Brain microvascular endothelial cell (primary cell): ENCODE results near the gene SNX4.

Source experiments
- DNase-seq: peaks from one replicate; pipeline ENCODE4 v3.0.0-alpha.2; 2020
- H3K27ac ChIP-seq: fragments of 250-450 bp; sonication (Bioruptor Pico); 2 replicates; pipeline ENCODE4 v1.5.1; 2020; ENCODE audit warnings: mild to moderate bottlenecking, moderate library complexity
- H3K27me3 ChIP-seq: fragments of 250-450 bp; sonication (Bioruptor Pico); replicated peaks from 2 replicates; pipeline ENCODE4 v1.5.1; 2020; ENCODE audit warnings: mild to moderate bottlenecking
- H3K36me3 ChIP-seq: fragments of 250-450 bp; sonication (Bioruptor Pico); replicated peaks from 2 replicates; pipeline ENCODE4 v1.5.1; 2020; ENCODE audit warnings: mild to moderate bottlenecking
- H3K4me3 ChIP-seq: 2 replicates; pipeline ENCODE4 v1.5.1; 2011; ENCODE audit warnings: low read depth, mild to moderate bottlenecking, control low read depth, low read length, moderate library complexity
- CTCF ChIP-seq: IDR thresholded peaks from 2 replicates; pipeline ENCODE4 v1.5.1; 2011; ENCODE audit warnings: low read depth, mild to moderate bottlenecking, moderate library complexity, low read length, control low read depth, inconsistent platforms; ENCODE audit errors: missing control alignments
- in situ Hi-C: cut with HindIII; loops from 2 replicates; pipeline ENCODE4 v1.10.0; 2017; ENCODE audit warnings: low sequenced_read_pairs, low pct_ligation_motif_present

SNX4 gene

GRCh38 chr3:125515421-125515820 is 4.6 kb downstream of the SNX4 start:
- H3K36me3 ChIP-seq: peaks cover 2% of the 10 kb centered on the region
- no peak for TF ChIP-seq CTCF
- DNase-seq: no peak
- no peaks in the 10 kb centered on the region for H3K27me3 ChIP-seq
- no peak overlapping the region for H3K4me3 ChIP-seq
- in situ Hi-C loops: no loop called here
- H3K27ac ChIP-seq: no peak overlapping the region

- no peak for DNase-seq
- TF ChIP-seq CTCF: no peak
- H3K27me3 ChIP-seq: no peaks in the 10 kb centered on the region
- H3K4me3 ChIP-seq: no peak overlapping the region
- in situ Hi-C loops: no loop called here
- H3K36me3 ChIP-seq: peaks cover 2% of the 10 kb centered on the region
- no peak overlapping the region for H3K27ac ChIP-seq
Measured at GRCh38 chr3:125513490-125514115, 6.4 kb downstream of the SNX4 start.

- no peak for TF ChIP-seq CTCF
Measured at GRCh38 chr3:125512135-125512920, 7.7 kb downstream of the SNX4 start.

GRCh38 chr3:125511420-125512118 is 8.4 kb downstream of the SNX4 start:
- in situ Hi-C loops: no loop called here
- TF ChIP-seq CTCF: no peak
- Histone ChIP-seq H3K27ac (peak overlapping the region; percentile 62), H3K27me3 (no peaks in the 10 kb centered on the region), H3K4me3 (no peak overlapping the region), H3K36me3 (peaks cover 2% of the 10 kb centered on the region)
- no peak for DNase-seq

More at GRCh38 chr3:125512135-125512920, 7.7 kb downstream of the SNX4 start:
- in situ Hi-C loops: no loop called here
- Histone ChIP-seq H3K4me3 (no peak overlapping the region), H3K27ac (peak overlapping the region; percentile 62), H3K36me3 (peaks cover 2% of the 10 kb centered on the region), H3K27me3 (no peaks in the 10 kb centered on the region)
- peak; percentile 88 for DNase-seq

- no peak for TF ChIP-seq CTCF
- in situ Hi-C loops: no loop called here
- no peaks in the 10 kb centered on the region for H3K27me3 ChIP-seq
- DNase-seq: no peak
- H3K27ac ChIP-seq: no peak overlapping the region
- H3K4me3 ChIP-seq: no peak overlapping the region
- peaks cover 10% of the 10 kb centered on the region for H3K36me3 ChIP-seq
Measured at GRCh38 chr3:125507128-125507527, 12.9 kb downstream of the SNX4 start.
